ENCODE results near the gene TENM3.

Gene TENM3

GRCh38 chr4:182475539-182475938 lies 232.3 kb downstream of the TENM3 start:
- DNase-seq, result no peak

GRCh38 chr4:182478475-182478874 lies 235.3 kb downstream of the TENM3 start:
- no peak for DNase-seq

- no peak for DNase-seq
Measured at GRCh38 chr4:182483685-182484084, 240.5 kb downstream of the TENM3 start.

- no peak for DNase-seq
Measured at GRCh38 chr4:182486881-182487280, 243.7 kb downstream of the TENM3 start.

- DNase-seq, result no peak
Measured at GRCh38 chr4:182488896-182489295, 245.7 kb downstream of the TENM3 start.

GRCh38 chr4:182489607-182490006 lies 246.4 kb downstream of the TENM3 start:
- DNase-seq, result no peak

- DNase-seq, result no peak
Measured at GRCh38 chr4:182491719-182492118, 248.5 kb downstream of the TENM3 start.

- no peak for DNase-seq
Measured at GRCh38 chr4:182492423-182492822, 249.2 kb downstream of the TENM3 start.

GRCh38 chr4:182493377-182493776 lies 250.2 kb downstream of the TENM3 start:
- no peak for DNase-seq

GRCh38 chr4:182494103-182494502 lies 250.9 kb downstream of the TENM3 start:
- DNase-seq, result no peak

- no peak for DNase-seq
Measured at GRCh38 chr4:182495031-182495430, 251.8 kb downstream of the TENM3 start.

GRCh38 chr4:182495645-182496385 lies 252.6 kb downstream of the TENM3 start:
- DNase-seq, result no peak

- no peak for DNase-seq
Measured at GRCh38 chr4:182496408-182496807, 253.2 kb downstream of the TENM3 start.

GRCh38 chr4:182502064-182502463 lies 258.9 kb downstream of the TENM3 start:
- no peak for DNase-seq

- no peak for DNase-seq
Measured at GRCh38 chr4:182504463-182504862, 261.3 kb downstream of the TENM3 start.

- DNase-seq, result no peak
Measured at GRCh38 chr4:182507805-182508204, 264.6 kb downstream of the TENM3 start.

- no peak for DNase-seq
Measured at GRCh38 chr4:182510836-182511235, 267.6 kb downstream of the TENM3 start.

GRCh38 chr4:182513587-182514291 lies 270.5 kb downstream of the TENM3 start:
- no peak for DNase-seq

GRCh38 chr4:182518421-182518820 lies 275.2 kb downstream of the TENM3 start:
- DNase-seq, result no peak

- no peak for DNase-seq
Measured at GRCh38 chr4:182519528-182519927, 276.3 kb downstream of the TENM3 start.

GRCh38 chr4:182521011-182521410 lies 277.8 kb downstream of the TENM3 start:
- no peak for DNase-seq

- DNase-seq, result no peak
Measured at GRCh38 chr4:182528819-182529218, 285.6 kb downstream of the TENM3 start.

- DNase-seq, result no peak
Measured at GRCh38 chr4:182530451-182530850, 287.2 kb downstream of the TENM3 start.

GRCh38 chr4:182531555-182532162 lies 288.5 kb downstream of the TENM3 start:
- no peak for DNase-seq

All from activated CD4-positive, CD25-positive, alpha-beta regulatory T cell treated with anti-CD3 and anti-CD28 coated beads, Interleukin-2, amount 50 U/mL, for 72 hours (primary cell).